H1 (cell line): ENCODE measurements around the gene PIK3R1. TPM values are rescaled to one million over a fixed set of nuclear protein-coding genes. Genes with fewer than 3 reads are reported as not detected.
A peak's percentile ranks its signal among the peaks of the same experiment; 100 is the strongest.

Experiments used
- CTCF ChIA-PET: fragments of 300-600 bp; sonication (Branson Sonifier 250); formaldehyde crosslinking; loops from one replicate; lab custom pipeline; 2021; ENCODE audit not compliant: partially characterized antibody; lab: Charles Lee
- POLR2A ChIA-PET: fragments of 300-600 bp; sonication (Branson Sonifier 250); formaldehyde crosslinking; loops from one replicate; lab custom pipeline; 2021; ENCODE audit warnings: inconsistent platforms; ENCODE audit not compliant: partially characterized antibody; lab: Charles Lee
- DNase-seq, 2 experiments: peaks; one replicate each; pipeline versions ENCODE4 v3.0.0 to v3.0.0-alpha.2; 2010 to 2022; ENCODE audit warnings: low spot score in 2 of 2, low read depth in 1 of 2, mixed read lengths in 1 of 2
- FAIRE-seq: peaks from 2 replicates; lab custom pipeline; 2011; peaks lifted over from hg19 to GRCh38; lab: Jason Lieb, UNC
- H2AFZ ChIP-seq: 2 replicates; pipeline ENCODE4 v1.8.1; 2012; ENCODE audit warnings: low read length, inconsistent platforms
- H2AK5ac ChIP-seq: 2 replicates; pipeline ENCODE4 v1.6.1; 2013; ENCODE audit warnings: low read depth, low read length
- H2BK120ac ChIP-seq: replicated peaks from 2 replicates; pipeline ENCODE3; 2013; ENCODE audit warnings: low read depth, low read length, inconsistent platforms
- H2BK12ac ChIP-seq: 2 replicates; pipeline ENCODE4 v1.6.1; 2013; ENCODE audit warnings: low read depth, low read length
- H2BK15ac ChIP-seq: 2 replicates; pipeline ENCODE4 v1.6.1; 2013; ENCODE audit warnings: low read length
- H2BK20ac ChIP-seq: 2 replicates; pipeline ENCODE4 v1.6.1; 2013; ENCODE audit warnings: low read length
- H2BK5ac ChIP-seq: 2 replicates; pipeline ENCODE4 v1.6.1; 2013; ENCODE audit warnings: low read depth, low read length
- H3K14ac ChIP-seq: 2 replicates; pipeline ENCODE4 v1.6.1; 2013; ENCODE audit warnings: inconsistent platforms; ENCODE audit not compliant: insufficient read length
- H3K18ac ChIP-seq: 2 replicates; pipeline ENCODE4 v1.6.1; 2013; ENCODE audit warnings: low read length; ENCODE audit errors: extremely low read depth
- H3K23ac ChIP-seq: 2 replicates; pipeline ENCODE4 v1.6.1; 2013; ENCODE audit warnings: inconsistent platforms; ENCODE audit not compliant: insufficient read length
- H3K23me2 ChIP-seq: 2 replicates; pipeline ENCODE4 v1.6.1; 2013; ENCODE audit warnings: low read depth, low read length
- H3K27ac ChIP-seq: 2 replicates; pipeline ENCODE4 v1.6.1; 2011; ENCODE audit warnings: low read depth, low read length, inconsistent platforms
- H3K27me3 ChIP-seq, 4 experiments: replicated peaks in 1 of 4; 1 replicate in 1 of 4; 2 replicates in 3 of 4; pipeline versions ENCODE4 v1.6.1 to v1.8.1; 2011 to 2013; ENCODE audit warnings: low read length in 3 of 4, mild to moderate bottlenecking in 3 of 4, inconsistent platforms in 2 of 4, mixed read lengths in 2 of 4, moderate library complexity in 1 of 4; ENCODE audit not compliant: control insufficient read depth in 3 of 4, insufficient read depth in 3 of 4; ENCODE audit errors: extremely low read depth in 1 of 4
- H3K36me3 ChIP-seq, 4 experiments: 2 replicates each; pipeline versions ENCODE4 v1.6.1 to v1.8.1; 2011 to 2013; ENCODE audit warnings: mild to moderate bottlenecking in 4 of 4, low read length in 3 of 4, moderate library complexity in 2 of 4, control low read depth in 1 of 4, inconsistent platforms in 1 of 4; ENCODE audit not compliant: insufficient read depth in 4 of 4, control insufficient read depth in 2 of 4
- H3K4ac ChIP-seq: replicated peaks from 2 replicates; pipeline ENCODE3; 2013; ENCODE audit warnings: low read length, low read depth, mixed read lengths, inconsistent platforms; ENCODE audit not compliant: insufficient read length
- H3K4me1 ChIP-seq, 4 experiments: replicated peaks in 1 of 4; 1 replicate in 1 of 4; 2 replicates in 3 of 4; pipeline versions ENCODE4 v1.6.1 to v1.8.1; 2011 to 2013; ENCODE audit warnings: low read length in 3 of 4, inconsistent platforms in 2 of 4, mixed read lengths in 1 of 4; ENCODE audit not compliant: insufficient read depth in 4 of 4, control insufficient read depth in 3 of 4
- H3K4me2 ChIP-seq, 2 experiments: 2 replicates each; pipeline versions ENCODE4 v1.6.1 to v1.8.1; 2011 to 2013; ENCODE audit warnings: low read depth in 2 of 2, low read length in 2 of 2, control low read depth in 1 of 2, inconsistent platforms in 1 of 2, mild to moderate bottlenecking in 1 of 2; ENCODE audit not compliant: insufficient read depth in 1 of 2
- H3K4me3 ChIP-seq, 4 experiments: fragments of 200-600, 300-600 bp in 1 of 4; sonication (generic), shearing (Covaris generic), sonication (Bioruptor Twin) in 1 of 4; 2 replicates each; pipeline versions ENCODE4 v1.5.1 to v1.8.1; 2011 to 2016; ENCODE audit warnings: low read length in 4 of 4, low read depth in 3 of 4, control low read depth in 2 of 4, inconsistent platforms in 2 of 4, mild to moderate bottlenecking in 2 of 4, mixed read lengths in 1 of 4, moderate library complexity in 1 of 4; ENCODE audit not compliant: insufficient read depth in 2 of 4; ENCODE audit errors: extremely low read depth in 1 of 4
- H3K56ac ChIP-seq: replicated peaks from 2 replicates; pipeline ENCODE3; 2013; ENCODE audit warnings: low read depth, mild to moderate bottlenecking, mixed read lengths, low read length, inconsistent platforms; ENCODE audit not compliant: insufficient read length
- H3K79me1 ChIP-seq: 2 replicates; pipeline ENCODE4 v1.6.1; 2013; ENCODE audit warnings: low read depth, low read length, control low read depth
- H3K79me2 ChIP-seq, 2 experiments: 2 replicates each; pipeline versions ENCODE4 v1.6.1 to v1.8.1; 2012 to 2013; ENCODE audit warnings: low read length in 2 of 2, mild to moderate bottlenecking in 2 of 2, inconsistent platforms in 1 of 2; ENCODE audit not compliant: insufficient read depth in 2 of 2, control insufficient read depth in 1 of 2
- H3K9ac ChIP-seq, 4 experiments: replicated peaks in 1 of 4; 1 replicate in 1 of 4; 2 replicates in 3 of 4; pipeline versions ENCODE4 v1.6.1 to v1.8.1; 2011 to 2013; ENCODE audit warnings: low read depth in 3 of 4, low read length in 3 of 4, control low read depth in 2 of 4, mild to moderate bottlenecking in 2 of 4, moderate library complexity in 2 of 4, inconsistent platforms in 1 of 4; ENCODE audit errors: extremely low read depth in 1 of 4
- H3K9me3 ChIP-seq, 2 experiments: 2 replicates each; pipeline versions ENCODE4 v1.6.1 to v1.8.1; 2012 to 2013; ENCODE audit warnings: mild to moderate bottlenecking in 2 of 2, moderate library complexity in 2 of 2, control low read depth in 1 of 2, inconsistent platforms in 1 of 2, low read depth in 1 of 2, low read length in 1 of 2, mixed read lengths in 1 of 2; ENCODE audit not compliant: insufficient read depth in 2 of 2
- H4K20me1 ChIP-seq, 2 experiments: replicated peaks in 1 of 2; 2 replicates each; pipeline versions ENCODE3 to v1.8.1; 2011 to 2013; ENCODE audit warnings: inconsistent platforms in 2 of 2, low read length in 2 of 2, mild to moderate bottlenecking in 1 of 2; ENCODE audit not compliant: insufficient read depth in 2 of 2, control insufficient read depth in 1 of 2
- H4K5ac ChIP-seq: 2 replicates; pipeline ENCODE4 v1.6.1; 2013; ENCODE audit warnings: low read length, low read depth, mixed read lengths, inconsistent platforms; ENCODE audit not compliant: insufficient read length
- H4K8ac ChIP-seq: 2 replicates; pipeline ENCODE4 v1.8.0; 2013; ENCODE audit warnings: mild to moderate bottlenecking, moderate library complexity, low read length, inconsistent platforms; ENCODE audit not compliant: insufficient read depth; ENCODE audit errors: extremely low read depth
- H4K91ac ChIP-seq: replicated peaks from 2 replicates; pipeline ENCODE3; 2013; ENCODE audit warnings: low read length, mixed read lengths, inconsistent platforms; ENCODE audit not compliant: insufficient read length
- WGBS, 2 experiments: shearing (Covaris generic) in 1 of 2; methylation state at CpG; one replicate each; pipeline versions ENCODE4 v1.1.6 to v1.1.7; 2013 to 2015; ENCODE audit warnings: low lambda C conversion rate in 2 of 2, mixed read lengths in 2 of 2, inconsistent platforms in 1 of 2, low coverage in 1 of 2, missing lambda C conversion rate in 1 of 2; ENCODE audit not compliant: insufficient replicate concordance in 2 of 2, insufficient coverage in 1 of 2, insufficient read length in 1 of 2; ENCODE audit errors: extremely low coverage in 1 of 2, missing lambda C conversion rate in 1 of 2; 5-methylcytosine and 5-hydroxymethylcytosine counted together
- polyA plus RNA-seq, 7 experiments: library from polyadenylated mRNA; depleted of rRNA in 3 of 7; stranded (reverse) in 5 of 7; unstranded in 2 of 7; fragments of >200 nt in 5 of 7; fragments of 200-250 nt in 2 of 7; gene quantifications; 1 replicate in 5 of 7; 2 replicates in 1 of 7; 4 replicates in 1 of 7; pipeline versions ENCODE4 v1.2.1 to v1.2.3, GENCODE V29; 2011 to 2013; ENCODE audit warnings: missing spikeins in 2 of 7, mixed read lengths in 2 of 7
- total RNA-seq: library from RNA; stranded (reverse); fragmentation: NEBNext Ultra II Directional; extraction: Animal tissue kit (Norgen Biotek cat#: 25700); gene quantifications from 2 replicates; pipeline ENCODE4 v1.2.1, GENCODE V29; 2021

The PIK3R1 gene
- total and polyA plus RNA-seq, 2 of the 8 experiments (the other 6 are each of a cell fraction or from before 2014, with no cell fraction given), result 2.3 to 13.7 TPM

- Histone ChIP-seq H3K9ac (no peak overlapping the region), H4K8ac (no peak overlapping the region), H3K9me3 (no peaks in the 10 kb centered on the region), H3K4ac (no peak overlapping the region), H3K4me2 (peak overlapping the region; percentile 85 to 88), H3K56ac (no peak overlapping the region), H3K79me2 (no peaks in the 10 kb centered on the region), H2BK120ac (no peak overlapping the region), H2BK20ac (0 out of 2 replicates have a peak overlapping the region, but pooled peaks have one; percentile 62), H3K23me2 (peaks cover 8% of the 10 kb centered on the region), H4K5ac (no peak overlapping the region), H3K23ac (no peak overlapping the region), H4K20me1 (no peaks in the 10 kb centered on the region), H2AFZ (peak overlapping the region; percentile 76; the same call in 1 of the 2 replicates), H3K18ac (no peak overlapping the region), H3K36me3 (no peaks in the 10 kb centered on the region), H3K4me3 (peak overlapping the region; percentile 59 to 72 (median 65); a peak in 7 of 8 replicates), H3K79me1 (no peaks in the 10 kb centered on the region), H2BK12ac (peak overlapping the region; percentile 50; the same call in 1 of the 2 replicates), H2AK5ac (no peak overlapping the region), H3K14ac (no peak overlapping the region), H3K4me1 (peaks cover 3 to 7% (median 5%) of the 10 kb centered on the region in 4 experiments; a peak in 5 of 7 replicates), H4K91ac (no peak overlapping the region), H2BK5ac (no peak overlapping the region), H3K27me3 (no peaks in the 10 kb centered on the region), H2BK15ac (no peak overlapping the region), H3K27ac (no peak overlapping the region)
- FAIRE-seq (no peak), DNase-seq (no peak)
- CTCF ChIA-PET, result interaction anchor here (0.9 to 3.0 kb wide), 11 partner anchors 10 to 736 kb away, joined by 3 to 14 read pairs (median 5); no protein-coding TSS in a partner anchor
- POLR2A ChIA-PET, result no interaction called here
- 80% methylated on average over 8 of the region's 8 CpGs; no CpG with 5 or more reads in 1 of the 2 experiments for WGBS, 2 experiments
Measured at GRCh38 chr5:68287631-68287975, 72.0 kb downstream of the PIK3R1 start.
